Measurements from ENCODE around the gene SDCBP2.

DNA sequence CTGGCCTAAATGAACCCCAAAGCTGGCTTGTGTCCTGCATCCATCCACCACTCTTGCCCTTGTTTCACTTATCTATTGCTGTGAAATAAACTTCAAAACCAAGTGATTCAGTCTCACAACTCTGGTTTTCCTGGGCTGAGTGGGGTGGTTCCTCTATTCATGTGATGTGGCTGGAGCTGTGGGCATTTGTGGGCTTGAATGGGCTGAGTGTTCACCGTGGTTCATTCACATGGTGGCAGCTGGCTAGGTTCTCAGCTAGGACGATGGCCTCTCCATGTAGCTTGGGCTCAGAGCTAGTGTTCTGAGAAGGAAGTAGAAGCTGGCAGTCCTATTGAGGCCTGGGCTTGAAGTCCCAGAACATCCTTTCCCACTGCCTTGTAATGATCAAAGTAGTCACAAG, 33.5 kb upstream of the SDCBP2 start:
- TF ChIP-seq POLR2A (IDR thresholded peaks at IDR 0.05; ENCODE audit: low read depth, low read length) (no peak), POLR2AphosphoS5 (IDR thresholded peaks at IDR 0.05; ENCODE audit: low read depth, low read length) (no peak), TAF1 (IDR thresholded peaks at IDR 0.05; ENCODE audit: low read depth, low read length) (no peak), SPI1 (IDR thresholded peaks at IDR 0.05; ENCODE audit: low read depth, low read length) (no peak), PAX5 (IDR thresholded peaks at IDR 0.05; ENCODE audit: insufficient read depth, low read length, severe bottlenecking) (no peak)
